Mesodermal cell (in vitro differentiated cells): ENCODE measurements around the gene UBE2L6.
"Not testable (repeated sequence)": the region's sequence is repeated elsewhere in the genome, so short reads cannot be mapped to it uniquely, and the experiment has no call there.

Experiments used
- H3K27ac ChIP-seq: 2 replicates; pipeline ENCODE4 v1.7.0; 2013; ENCODE audit warnings: mild to moderate bottlenecking, low read depth, low read length, moderate library complexity; ENCODE audit not compliant: severe bottlenecking
- H3K36me3 ChIP-seq: 2 replicates; pipeline ENCODE4 v1.7.1; 2013; ENCODE audit warnings: mild to moderate bottlenecking, low read length, moderate library complexity; ENCODE audit not compliant: control insufficient read depth, insufficient read depth
- H3K4me1 ChIP-seq: one replicate; pipeline ENCODE4 v1.7.1; 2013; ENCODE audit warnings: mild to moderate bottlenecking, low read length; ENCODE audit not compliant: insufficient read depth, control insufficient read depth, poor library complexity, severe bottlenecking
- H3K4me3 ChIP-seq: 2 replicates; pipeline ENCODE4 v1.7.0; 2013; ENCODE audit warnings: low read length, control low read depth, mild to moderate bottlenecking; ENCODE audit not compliant: insufficient read depth, poor library complexity, severe bottlenecking; ENCODE audit errors: extremely low read depth
- H3K9me3 ChIP-seq: 2 replicates; pipeline ENCODE4 v1.7.1; 2013; ENCODE audit warnings: mild to moderate bottlenecking, low read length, moderate library complexity; ENCODE audit not compliant: control insufficient read depth
- WGBS, 2 experiments: methylation state at CpG; one replicate each; pipeline ENCODE4 v1.1.5; 2013; ENCODE audit warnings: missing lambda C conversion rate in 2 of 2; ENCODE audit not compliant: insufficient coverage in 2 of 2; 5-methylcytosine and 5-hydroxymethylcytosine counted together

The UBE2L6 gene

GRCh38 chr11:57546869-57547475 is 20.5 kb downstream of the UBE2L6 start:
- no peaks in the 10 kb centered on the region for H3K9me3 ChIP-seq
- H3K27ac ChIP-seq, result no peak overlapping the region
- H3K4me1 ChIP-seq, result peaks cover 9% of the 10 kb centered on the region
- no peak overlapping the region for H3K4me3 ChIP-seq
- peaks cover 3% of the 10 kb centered on the region for H3K36me3 ChIP-seq
- whole genome bisulfite sequencing, 2 experiments, result 53 to 57% methylated on average over 4 to 5 of the region's 5 CpGs

- Histone ChIP-seq H3K36me3 (peaks cover 3% of the 10 kb centered on the region), H3K9me3 (no peaks in the 10 kb centered on the region), H3K4me3 (no peak overlapping the region), H3K4me1 (peaks cover 6% of the 10 kb centered on the region), H3K27ac (no peak overlapping the region)
- 93 to 96% methylated on average over 4 to 6 of the region's 7 CpGs for WGBS, 2 experiments
Measured at GRCh38 chr11:57546451-57546850, 21.0 kb downstream of the UBE2L6 start.

GRCh38 chr11:57545883-57546282 is 21.6 kb downstream of the UBE2L6 start:
- peaks cover 3% of the 10 kb centered on the region for H3K36me3 ChIP-seq
- H3K9me3 ChIP-seq, result no peaks in the 10 kb centered on the region
- H3K27ac ChIP-seq, result no peak overlapping the region
- no peak overlapping the region for H3K4me3 ChIP-seq
- peaks cover 6% of the 10 kb centered on the region for H3K4me1 ChIP-seq
- WGBS, 2 experiments, result 89 to 96% methylated on average over 6 to 8 of the region's 13 CpGs

- H3K27ac ChIP-seq, result no peak overlapping the region
- H3K36me3 ChIP-seq, result peaks cover 2% of the 10 kb centered on the region
- H3K4me1 ChIP-seq, result peaks cover 6% of the 10 kb centered on the region
- WGBS, 2 experiments, result 93 to 95% methylated on average over 4 to 6 of the region's 6 CpGs
- no peaks in the 10 kb centered on the region for H3K9me3 ChIP-seq
- H3K4me3 ChIP-seq, result no peak overlapping the region
Measured at GRCh38 chr11:57544566-57544965, 22.9 kb downstream of the UBE2L6 start.

- 73 to 79% methylated on average over 6 of the region's 6 CpGs for WGBS, 2 experiments
- Histone ChIP-seq H3K27ac (no peak overlapping the region), H3K4me1 (peaks cover 7% of the 10 kb centered on the region), H3K36me3 (no peaks in the 10 kb centered on the region), H3K4me3 (no peak overlapping the region), H3K9me3 (no peaks in the 10 kb centered on the region)
Measured at GRCh38 chr11:57543593-57543992, 23.9 kb downstream of the UBE2L6 start.

GRCh38 chr11:57542582-57542981 is 24.9 kb downstream of the UBE2L6 start:
- Histone ChIP-seq H3K36me3 (no peaks in the 10 kb centered on the region), H3K4me3 (no peak overlapping the region), H3K27ac (no peak overlapping the region), H3K4me1 (peaks cover 13% of the 10 kb centered on the region), H3K9me3 (no peaks in the 10 kb centered on the region)
- 23 to 44% methylated on average over 2 to 4 of the region's 4 CpGs for WGBS, 2 experiments

GRCh38 chr11:57541169-57541568 is 26.3 kb downstream of the UBE2L6 start:
- Histone ChIP-seq H3K4me3 (no peak overlapping the region), H3K36me3 (no peaks in the 10 kb centered on the region), H3K9me3 (no peaks in the 10 kb centered on the region), H3K27ac (no peak overlapping the region), H3K4me1 (peaks cover 14% of the 10 kb centered on the region)
- 91 to 100% methylated on average over 3 to 4 of the region's 5 CpGs for WGBS, 2 experiments

- Histone ChIP-seq H3K9me3 (no peaks in the 10 kb centered on the region), H3K27ac (no peak overlapping the region), H3K4me3 (no peak overlapping the region), H3K4me1 (peaks cover 14% of the 10 kb centered on the region), H3K36me3 (no peaks in the 10 kb centered on the region)
- WGBS, 2 experiments, result 83 to 86% methylated on average over 1 of the region's 1 CpG
Measured at GRCh38 chr11:57539342-57539741, 28.1 kb downstream of the UBE2L6 start.

GRCh38 chr11:57536947-57537619 is 30.4 kb downstream of the UBE2L6 start, which contains the start of gene SMTNL1:
Gene SMTNL1, plus strand, starts transcription at chr11:57537595. Its CDS starts 5,048 bp downstream, at chr11:57542643.
- Histone ChIP-seq H3K4me3 (no peak within 1 kb of the TSS), H3K9me3 (no peaks in the 10 kb centered on the region), H3K4me1 (peaks cover 14% of the 10 kb centered on the region), H3K36me3 (no peaks in the 10 kb centered on the region), H3K27ac (no peak within 1 kb of the TSS)
- 73 to 77% methylated on average over 9 to 13 of the region's 14 CpGs for WGBS, 2 experiments

- not testable (repeated sequence) for H3K4me3 ChIP-seq, H3K27ac ChIP-seq, H3K9me3 ChIP-seq, H3K36me3 ChIP-seq
- peaks cover 17% of the 10 kb centered on the region for H3K4me1 ChIP-seq
- WGBS, 2 experiments, result 83 to 89% methylated on average over 4 to 5 of the region's 7 CpGs
Measured at GRCh38 chr11:57534449-57534848, 33.0 kb downstream of the UBE2L6 start.
